ENCODE data around the gene KLK14. TPM values are rescaled to one million over a fixed set of nuclear protein-coding genes. Genes with fewer than 3 reads are reported as not detected.
A peak's percentile ranks its signal among the peaks of the same experiment; 100 is the strongest.

KLK14 gene
- total and polyA plus RNA-seq, 2 donors from 2014 or later, result 0.22 TPM; not detected in 1

DNA sequence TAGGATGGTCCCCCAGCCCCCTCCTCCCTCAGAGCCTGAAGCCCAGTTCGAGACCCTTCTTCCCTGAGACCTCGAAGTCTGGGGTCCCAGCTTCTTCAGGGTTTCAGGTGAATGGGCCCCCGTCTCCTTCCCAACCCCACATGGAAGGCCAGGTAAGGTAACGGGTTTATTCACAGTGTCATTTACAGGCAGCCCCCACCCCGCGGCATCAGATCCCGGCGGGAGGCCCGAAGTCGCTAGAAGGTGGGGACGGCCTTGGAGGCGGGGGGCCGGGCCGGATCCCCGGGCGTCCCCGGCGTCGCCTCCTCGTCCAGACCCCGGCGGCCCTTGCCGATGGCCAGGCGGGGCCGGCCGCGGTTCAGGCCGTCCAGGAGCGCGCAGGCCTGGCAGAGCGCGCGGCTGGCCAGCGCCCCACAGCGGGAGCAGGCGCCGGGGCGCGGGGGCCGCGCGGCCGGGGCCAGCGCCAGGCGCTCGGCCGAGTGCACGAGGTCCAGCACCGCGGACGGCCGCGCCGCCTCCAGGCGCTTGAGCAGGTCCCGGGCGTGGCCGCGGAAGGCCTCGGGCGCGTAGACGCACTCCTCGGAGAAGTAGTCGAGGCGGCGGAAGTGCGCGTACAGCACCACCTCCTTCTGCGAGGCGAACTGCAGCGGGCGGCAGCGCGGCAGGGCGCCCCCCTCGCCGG, 15.8 kb upstream of the KLK14 start:
- H3K36me3 ChIP-seq (ENCODE audit: control insufficient read depth in 2 of 3, insufficient read depth in 3 of 3, low read length in 3 of 3), result peaks cover 0 to 10% (median 5%) of the 10 kb centered on the region in 3 donors
- H3K4me1 ChIP-seq (ENCODE audit: control insufficient read depth in 2 of 3, insufficient read depth in 2 of 3, low read depth in 1 of 3, low read length in 3 of 3), result no peaks in the 10 kb centered on the region
- H3K9me3 ChIP-seq (ENCODE audit: control insufficient read depth in 2 of 3, insufficient read depth in 1 of 3, low read length in 3 of 3), result no peaks in the 10 kb centered on the region
- DNase-seq (peak; percentile 69 to 88 (median 77)), FAIRE-seq (no peak)
- intact Hi-C loops (cut with DNase I), result no loop called here
- TF ChIP-seq, protein P1, sequence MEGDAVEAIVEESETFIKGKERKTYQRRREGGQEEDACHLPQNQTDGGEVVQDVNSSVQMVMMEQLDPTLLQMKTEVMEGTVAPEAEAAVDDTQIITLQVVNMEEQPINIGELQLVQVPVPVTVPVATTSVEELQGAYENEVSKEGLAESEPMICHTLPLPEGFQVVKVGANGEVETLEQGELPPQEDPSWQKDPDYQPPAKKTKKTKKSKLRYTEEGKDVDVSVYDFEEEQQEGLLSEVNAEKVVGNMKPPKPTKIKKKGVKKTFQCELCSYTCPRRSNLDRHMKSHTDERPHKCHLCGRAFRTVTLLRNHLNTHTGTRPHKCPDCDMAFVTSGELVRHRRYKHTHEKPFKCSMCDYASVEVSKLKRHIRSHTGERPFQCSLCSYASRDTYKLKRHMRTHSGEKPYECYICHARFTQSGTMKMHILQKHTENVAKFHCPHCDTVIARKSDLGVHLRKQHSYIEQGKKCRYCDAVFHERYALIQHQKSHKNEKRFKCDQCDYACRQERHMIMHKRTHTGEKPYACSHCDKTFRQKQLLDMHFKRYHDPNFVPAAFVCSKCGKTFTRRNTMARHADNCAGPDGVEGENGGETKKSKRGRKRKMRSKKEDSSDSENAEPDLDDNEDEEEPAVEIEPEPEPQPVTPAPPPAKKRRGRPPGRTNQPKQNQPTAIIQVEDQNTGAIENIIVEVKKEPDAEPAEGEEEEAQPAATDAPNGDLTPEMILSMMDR (IDR thresholded peaks at IDR 0.05; ENCODE audit: borderline replicate concordance, extremely low read depth, insufficient read depth), result no peak
- H3K27me3 ChIP-seq (ENCODE audit: control insufficient read depth, insufficient read depth, low read length), result no peaks in the 10 kb centered on the region
- no peak overlapping the region for H3K27ac ChIP-seq (ENCODE audit: low read depth in 2 of 2, low read length in 2 of 2)
- H3K9ac ChIP-seq (ENCODE audit: low read length in 3 of 3), result no peak overlapping the region
- H3K4me3 ChIP-seq (ENCODE audit: low read length in 3 of 3), result no peak overlapping the region

DNA sequence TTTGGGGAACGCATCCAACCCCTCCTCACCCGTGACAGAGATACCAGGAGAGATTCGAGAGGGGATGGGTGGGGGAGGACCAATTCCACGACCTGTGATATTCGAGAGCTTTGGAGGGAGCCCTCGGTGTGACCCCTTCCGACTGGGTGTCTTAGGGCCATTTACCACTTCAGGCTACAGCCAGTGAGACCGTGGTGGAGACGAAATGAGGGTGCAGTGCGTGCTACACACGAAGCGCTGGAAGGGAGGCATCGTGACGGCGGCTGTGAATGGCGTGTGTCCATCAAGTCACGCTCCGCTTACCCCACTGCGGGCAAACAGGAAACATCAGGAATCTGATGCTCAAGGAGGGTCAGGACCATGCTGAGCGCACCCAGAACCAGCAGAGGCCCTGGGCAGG, 15.1 kb upstream of the KLK14 start:
- no peaks in the 10 kb centered on the region for H3K27me3 ChIP-seq (ENCODE audit: control insufficient read depth, insufficient read depth, low read length)
- no peaks in the 10 kb centered on the region for H3K9me3 ChIP-seq (ENCODE audit: control insufficient read depth in 2 of 3, insufficient read depth in 1 of 3, low read length in 3 of 3)
- no peak overlapping the region for H3K9ac ChIP-seq (ENCODE audit: low read length in 3 of 3)
- H3K4me1 ChIP-seq (ENCODE audit: control insufficient read depth in 2 of 3, insufficient read depth in 2 of 3, low read depth in 1 of 3, low read length in 3 of 3), result no peaks in the 10 kb centered on the region
- no peak overlapping the region for H3K4me3 ChIP-seq (ENCODE audit: low read length in 3 of 3)
- FAIRE-seq, result no peak
- H3K36me3 ChIP-seq (ENCODE audit: control insufficient read depth in 2 of 3, insufficient read depth in 3 of 3, low read length in 3 of 3), result peaks cover 0 to 6% (median 5%) of the 10 kb centered on the region in 3 donors
- H3K27ac ChIP-seq (ENCODE audit: low read depth in 2 of 2, low read length in 2 of 2), result no peak overlapping the region
- TF ChIP-seq, protein P1 (IDR thresholded peaks at IDR 0.05; ENCODE audit: borderline replicate concordance, extremely low read depth, insufficient read depth), result no peak
- intact Hi-C loops (cut with DNase I), result no loop called here
- DNase-seq, result peak in 2 of 5 donors; percentile 60 to 68

DNA sequence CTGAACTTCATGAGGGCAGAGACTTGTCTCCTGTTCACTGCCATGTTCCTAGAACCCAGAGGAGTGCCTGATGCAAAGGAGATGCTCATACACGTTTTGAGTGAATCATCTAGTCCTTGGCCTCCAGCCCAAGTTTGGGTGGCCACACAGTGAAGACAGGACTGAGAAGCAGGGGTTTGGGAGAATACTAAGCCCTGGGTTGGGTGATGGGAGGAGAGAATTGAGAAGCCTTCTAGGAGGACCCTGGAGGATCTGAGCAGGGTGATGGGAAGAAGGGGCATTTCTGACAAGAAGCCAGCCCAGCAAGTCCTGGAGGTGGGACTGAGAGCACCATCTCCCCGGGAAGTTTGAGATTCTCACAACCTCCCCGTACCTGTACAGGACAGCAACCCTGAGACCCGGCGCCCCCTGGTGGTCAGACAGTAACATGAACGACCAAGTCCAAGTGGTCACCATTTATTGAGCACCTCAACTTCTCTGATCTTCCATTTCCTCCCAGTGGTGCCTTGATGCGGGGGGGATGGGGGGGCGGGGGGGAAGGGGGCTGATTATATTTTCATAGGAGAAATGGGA, 14.6 kb upstream of the KLK14 start:
- Histone ChIP-seq H3K27ac (ENCODE audit: low read depth in 2 of 2, low read length in 2 of 2) (no peak overlapping the region), H3K27me3 (ENCODE audit: control insufficient read depth, insufficient read depth, low read length) (no peaks in the 10 kb centered on the region), H3K4me1 (ENCODE audit: control insufficient read depth in 2 of 3, insufficient read depth in 2 of 3, low read depth in 1 of 3, low read length in 3 of 3) (no peaks in the 10 kb centered on the region), H3K4me3 (ENCODE audit: low read length in 3 of 3) (no peak overlapping the region), H3K9me3 (ENCODE audit: control insufficient read depth in 2 of 3, insufficient read depth in 1 of 3, low read length in 3 of 3) (no peaks in the 10 kb centered on the region), H3K36me3 (ENCODE audit: control insufficient read depth in 2 of 3, insufficient read depth in 3 of 3, low read length in 3 of 3) (peaks cover 0 to 1% (median under 1%) of the 10 kb centered on the region in 3 donors), H3K9ac (ENCODE audit: low read length in 3 of 3) (no peak overlapping the region)
- DNase-seq, result peak; percentile 44 to 84 (median 73)
- FAIRE-seq, result no peak
- intact Hi-C loops (cut with DNase I), result no loop called here
- TF ChIP-seq, protein P1 (IDR thresholded peaks at IDR 0.05; ENCODE audit: borderline replicate concordance, extremely low read depth, insufficient read depth), result peak; percentile 60
